Muscle of leg (tissue), 16 donors: ENCODE results near the gene TMEM267. TPM values are rescaled to one million over a fixed set of nuclear protein-coding genes. Genes with fewer than 3 reads are reported as not detected.
A peak's percentile ranks its signal among the peaks of the same experiment; 100 is the strongest.

ENCODE experiments used
- DNase-seq: peaks from one replicate; pipeline ENCODE4 v3.0.0; 2013
- H3K27ac ChIP-seq: one replicate; pipeline ENCODE4 v1.5.1; 2013; ENCODE audit warnings: mild to moderate bottlenecking, low read length, control low read depth
- H3K27me3 ChIP-seq: one replicate; pipeline ENCODE4 v1.6.1; 2013; ENCODE audit warnings: low read length; ENCODE audit not compliant: control insufficient read depth, insufficient read depth
- H3K36me3 ChIP-seq: one replicate; pipeline ENCODE4 v1.6.1; 2013; ENCODE audit warnings: low read length; ENCODE audit not compliant: control insufficient read depth, insufficient read depth
- H3K4me1 ChIP-seq: one replicate; pipeline ENCODE4 v1.6.1; 2013; ENCODE audit warnings: low read length; ENCODE audit not compliant: control insufficient read depth, insufficient read depth
- H3K4me3 ChIP-seq: one replicate; pipeline ENCODE4 v1.5.1; 2013; ENCODE audit warnings: low read length, control low read depth
- H3K9me3 ChIP-seq: replicated peaks from 2 replicates; pipeline ENCODE4 v1.6.1; 2013; ENCODE audit warnings: low read depth, low read length; ENCODE audit not compliant: control insufficient read depth
- WGBS: methylation state at CpG from one replicate; pipeline ENCODE4 v1.1.5; 2013; ENCODE audit warnings: missing lambda C conversion rate; ENCODE audit not compliant: insufficient coverage; 5-methylcytosine and 5-hydroxymethylcytosine counted together
- long read RNA-seq, 11 donors: transcript quantifications; one replicate each; lab custom pipeline, GENCODE V29; 2026
- polyA plus RNA-seq, 8 donors: library from polyadenylated mRNA; unstranded; fragments of 120-200 nt; gene quantifications; one replicate each; pipeline versions ENCODE4 v1.2.1 to v1.2.3, GENCODE V29; 2013; ENCODE audit warnings: inconsistent platforms in 1 of 8, low replicate concordance in 1 of 8; ENCODE audit not compliant: insufficient read length in 8 of 8, insufficient read depth in 1 of 8
- total RNA-seq: library from RNA; stranded (reverse); fragments of 120-200 nt; gene quantifications from one replicate; pipeline ENCODE4 v1.2.4, GENCODE V29; 2013

TMEM267 gene, protein sequence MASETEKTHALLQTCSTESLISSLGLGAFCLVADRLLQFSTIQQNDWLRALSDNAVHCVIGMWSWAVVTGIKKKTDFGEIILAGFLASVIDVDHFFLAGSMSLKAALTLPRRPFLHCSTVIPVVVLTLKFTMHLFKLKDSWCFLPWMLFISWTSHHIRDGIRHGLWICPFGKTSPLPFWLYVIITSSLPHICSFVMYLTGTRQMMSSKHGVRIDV
- total RNA-seq (8.4 TPM), polyA plus RNA-seq (1 to 10 TPM; 7.8 to 9.1 (median 8.1) TPM)
- long read RNA-seq, donor 1, partial matches to known transcripts = 0 of 4 reads
- long read RNA-seq, donor 1, other reads (novel, unspliced or antisense) = 0 of 4 reads
- long read RNA-seq, donor 2, partial matches to known transcripts = 0 of 1 reads
- long read RNA-seq, donor 2, other reads (novel, unspliced or antisense) = 0 of 1 reads
- long read RNA-seq, donor 3, partial matches to known transcripts = 0 of 5 reads
- long read RNA-seq, donor 3, other reads (novel, unspliced or antisense) = 0 of 5 reads
- long read RNA-seq, donor 4, partial matches to known transcripts = 0 of 4 reads
- long read RNA-seq, donor 4, other reads (novel, unspliced or antisense) = 0 of 4 reads
- long read RNA-seq, donor 5, partial matches to known transcripts = 0 of 1 reads
- long read RNA-seq, donor 5, other reads (novel, unspliced or antisense) = 0 of 1 reads
- long read RNA-seq, donor 6, partial matches to known transcripts = 0 of 2 reads
- long read RNA-seq, donor 6, other reads (novel, unspliced or antisense) = 0 of 2 reads
- long read RNA-seq, donor 7, partial matches to known transcripts = 0 of 4 reads
- long read RNA-seq, donor 7, other reads (novel, unspliced or antisense) = 0 of 4 reads
- long read RNA-seq, donor 8, partial matches to known transcripts = 0 of 5 reads
- long read RNA-seq, donor 8, other reads (novel, unspliced or antisense) = 0 of 5 reads
- long read RNA-seq, donor 9, transcript TMEM267-201 (3 exons, 2,338 nt) = major isoform, 5 of 5 reads
- long read RNA-seq, donor 9, partial matches to known transcripts = 0 of 5 reads
- long read RNA-seq, donor 9, other reads (novel, unspliced or antisense) = 0 of 5 reads
- long read RNA-seq, donor 10, transcript TMEM267-201 (3 exons, 2,338 nt) = major isoform, 6 of 7 reads
- long read RNA-seq, donor 10, partial matches to known transcripts = 0 of 7 reads
- long read RNA-seq, donor 10, other reads (novel, unspliced or antisense) = 0 of 7 reads
- long read RNA-seq, donor 11, partial matches to known transcripts = 0 of 4 reads
- long read RNA-seq, donor 11, other reads (novel, unspliced or antisense) = 0 of 4 reads

DNA sequence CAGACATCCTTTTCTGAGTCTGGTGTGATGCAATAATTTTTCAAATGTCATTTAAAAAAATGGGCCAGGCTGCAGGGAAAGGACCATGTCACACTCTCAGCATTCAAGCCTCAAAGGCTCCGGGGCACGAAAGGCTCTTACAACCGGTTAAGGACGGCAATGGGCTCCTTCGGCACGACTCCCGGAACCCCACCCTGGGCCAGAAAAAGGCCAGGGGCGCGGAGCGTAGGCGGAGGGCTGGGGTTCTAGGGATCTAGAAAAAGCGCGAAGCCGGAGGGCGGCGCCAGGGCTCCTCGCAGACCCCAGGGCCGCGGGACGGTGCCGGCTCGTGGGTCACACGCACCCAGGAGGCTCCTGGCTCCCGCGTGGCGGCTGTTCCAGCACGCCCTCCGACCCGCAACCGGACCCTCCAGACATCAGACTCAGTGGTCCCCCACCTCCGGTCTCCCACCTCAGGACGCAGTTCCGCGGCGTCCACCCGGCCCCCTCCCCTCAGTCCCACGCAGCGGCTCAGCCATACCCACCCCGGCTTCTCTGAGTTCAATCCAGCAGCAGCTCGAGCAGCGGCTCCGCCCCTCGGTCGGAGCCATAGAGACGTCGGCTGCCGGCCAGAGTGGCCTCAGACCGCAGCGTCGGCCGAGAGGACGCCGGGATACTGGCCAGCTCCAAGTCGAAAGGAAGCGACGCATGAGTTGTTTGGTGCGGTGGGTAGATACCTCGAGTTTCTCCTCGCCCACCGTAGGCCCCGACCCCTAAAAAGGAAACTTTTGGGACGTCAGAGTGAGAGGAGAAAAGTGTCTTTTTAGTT lies at the start of gene TMEM267:
TSS of gene TMEM267 (minus strand) at position 568 of the 808 bp plus-strand sequence. CDS start 29,896 bp downstream, outside the sequence.
- H3K9me3 ChIP-seq = no peaks in the 10 kb centered on the region
- H3K27ac ChIP-seq = peak within 1 kb of the TSS; percentile 99
- WGBS = under 1% methylated on average over 62 of the region's 62 CpGs
- H3K4me3 ChIP-seq = peak within 1 kb of the TSS; percentile 82
- H3K27me3 ChIP-seq = no peaks in the 10 kb centered on the region
- DNase-seq = peak; percentile 99
- H3K36me3 ChIP-seq = no peaks in the 10 kb centered on the region
- H3K4me1 ChIP-seq = peaks cover 3% of the 10 kb centered on the region

- Histone ChIP-seq H3K4me3 (no peak overlapping the region), H3K27ac (no peak overlapping the region), H3K4me1 (no peaks in the 10 kb centered on the region), H3K27me3 (no peaks in the 10 kb centered on the region), H3K36me3 (peaks cover 34% of the 10 kb centered on the region), H3K9me3 (no peaks in the 10 kb centered on the region)
- 100% methylated on average over 1 of the region's 2 CpGs for WGBS
- no peak for DNase-seq
These were observed 47.0 kb upstream of the TMEM267 start for GRCh38 chr5:43530648-43531047.

- Histone ChIP-seq H3K27me3 (no peaks in the 10 kb centered on the region), H3K27ac (no peak overlapping the region), H3K36me3 (peaks cover 23% of the 10 kb centered on the region), H3K4me3 (no peak overlapping the region), H3K4me1 (peaks cover 2% of the 10 kb centered on the region), H3K9me3 (no peaks in the 10 kb centered on the region)
- peak; percentile 46 for DNase-seq
- WGBS = 80% methylated on average over 1 of the region's 2 CpGs
These were observed 40.0 kb upstream of the TMEM267 start for GRCh38 chr5:43523662-43524072.

- Histone ChIP-seq H3K4me3 (no peak overlapping the region), H3K36me3 (peaks cover 18% of the 10 kb centered on the region), H3K9me3 (no peaks in the 10 kb centered on the region), H3K27ac (no peak overlapping the region), H3K27me3 (no peaks in the 10 kb centered on the region), H3K4me1 (peaks cover 4% of the 10 kb centered on the region)
- DNase-seq = no peak
- 100% methylated on average over 1 of the region's 1 CpG for WGBS
These were observed 37.0 kb upstream of the TMEM267 start for GRCh38 chr5:43520615-43521014.

- peak overlapping the region; percentile 89 for H3K27ac ChIP-seq
These were observed 32.0 kb upstream of the TMEM267 start for GRCh38 chr5:43515678-43516048.

DNA sequence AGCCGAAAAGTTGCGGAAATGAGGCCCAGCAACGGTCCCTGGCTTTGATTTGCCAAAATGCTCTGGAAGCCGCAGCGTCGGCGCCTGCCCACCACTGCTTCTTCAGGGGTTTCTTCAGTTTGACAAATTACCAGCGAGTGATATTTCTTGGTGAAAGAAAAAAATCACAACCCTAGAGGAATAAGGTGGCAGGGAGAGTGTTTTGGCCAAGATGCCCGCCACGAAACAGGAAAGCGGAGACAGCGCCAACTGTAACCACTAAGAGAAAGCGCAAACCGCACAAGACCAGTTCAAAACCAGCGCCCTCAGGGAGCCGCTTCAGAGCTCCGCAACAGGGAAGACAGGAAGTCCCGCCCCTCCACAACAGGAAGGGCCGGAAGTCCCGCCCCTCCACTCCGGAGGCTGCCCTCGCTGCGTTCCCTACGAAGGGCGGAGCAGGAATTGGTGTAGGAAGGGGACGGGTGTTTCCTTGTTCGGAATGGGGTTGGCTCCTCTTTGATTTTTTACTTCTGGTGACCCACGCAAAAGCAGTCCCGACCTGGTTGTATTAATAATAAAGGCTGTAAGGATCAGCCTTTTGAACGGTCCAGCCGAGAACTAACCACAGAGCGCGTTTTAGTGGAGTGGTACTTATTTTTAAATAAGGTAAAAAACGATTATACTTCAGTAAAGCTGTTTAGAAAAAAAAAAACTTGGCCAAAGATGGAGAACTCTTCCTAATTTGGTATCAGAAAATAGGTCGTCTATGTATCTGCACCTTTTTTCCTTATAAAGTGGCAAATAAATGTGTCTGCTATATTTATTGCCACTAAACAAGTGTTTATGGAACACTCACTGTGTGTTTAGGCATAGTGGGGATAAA lies 31.4 kb upstream of the TMEM267 start, which contains the start of gene C5orf34:
TSS of gene C5orf34 (minus strand) at position 333 of the 862 bp plus-strand sequence. CDS start 5,809 bp downstream, outside the sequence.
- no peaks in the 10 kb centered on the region for H3K36me3 ChIP-seq
- H3K9me3 ChIP-seq = no peaks in the 10 kb centered on the region
- H3K4me3 ChIP-seq = peak within 1 kb of the TSS; percentile 54
- H3K4me1 ChIP-seq = peaks cover 2% of the 10 kb centered on the region
- H3K27me3 ChIP-seq = no peaks in the 10 kb centered on the region
- H3K27ac ChIP-seq = peak within 1 kb of the TSS; percentile 91
- 3% methylated on average over 11 of the region's 35 CpGs for WGBS
- peak; percentile 99 for DNase-seq

More at GRCh38 chr5:43515678-43516048, 32.0 kb upstream of the TMEM267 start:
- no peak for DNase-seq
- Histone ChIP-seq H3K4me1 (peaks cover 2% of the 10 kb centered on the region), H3K4me3 (peak overlapping the region; percentile 54), H3K9me3 (no peaks in the 10 kb centered on the region), H3K36me3 (no peaks in the 10 kb centered on the region), H3K27me3 (no peaks in the 10 kb centered on the region)
- no CpG with 5 or more reads among the region's 1 CpG for WGBS

DNA sequence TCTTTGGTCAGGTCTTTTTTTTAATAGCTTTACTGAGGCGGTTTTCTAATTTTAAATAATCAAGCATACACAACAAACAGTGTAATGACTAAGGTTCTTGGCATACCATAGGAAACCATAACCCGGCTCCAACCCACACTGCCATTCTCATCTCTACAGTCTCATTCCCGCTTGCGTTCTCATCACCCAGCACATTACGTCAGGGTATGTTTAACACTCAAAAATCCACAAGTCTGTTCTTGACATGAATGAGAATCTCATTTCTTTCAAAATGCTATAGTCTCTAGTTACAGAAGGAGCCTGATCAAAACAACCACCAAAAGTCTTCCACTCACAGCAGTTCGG lies 30.8 kb upstream of the TMEM267 start:
- WGBS = 0% methylated on average over 4 of the region's 6 CpGs
- Histone ChIP-seq H3K9me3 (no peaks in the 10 kb centered on the region), H3K27me3 (no peaks in the 10 kb centered on the region), H3K4me3 (peak overlapping the region; percentile 54), H3K27ac (peak overlapping the region; percentile 91), H3K4me1 (peaks cover 2% of the 10 kb centered on the region), H3K36me3 (no peaks in the 10 kb centered on the region)
- DNase-seq = no peak

DNA sequence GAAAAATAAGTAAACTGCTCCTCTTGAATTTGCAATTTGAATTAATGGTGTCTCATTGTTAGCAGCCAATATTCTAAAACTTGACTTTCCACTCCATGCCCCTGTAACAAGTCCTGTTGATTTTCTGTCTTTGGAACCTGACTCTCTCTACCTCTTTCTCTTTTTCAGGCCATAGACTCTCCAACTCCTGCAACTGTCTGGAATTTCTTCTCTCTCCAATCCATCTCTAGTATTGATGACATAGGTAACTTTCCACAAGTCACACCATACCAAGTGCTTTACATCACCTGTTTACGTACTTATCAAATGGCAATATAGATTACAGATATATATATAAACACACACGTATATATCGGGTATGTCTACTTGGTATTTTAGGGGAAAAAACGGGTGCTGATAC lies 30.4 kb upstream of the TMEM267 start:
- no peak for DNase-seq
- Histone ChIP-seq H3K27ac (peak overlapping the region; percentile 91), H3K36me3 (no peaks in the 10 kb centered on the region), H3K27me3 (no peaks in the 10 kb centered on the region), H3K4me3 (peak overlapping the region; percentile 54), H3K9me3 (no peaks in the 10 kb centered on the region), H3K4me1 (peaks cover 2% of the 10 kb centered on the region)
- WGBS = no CpG with 5 or more reads among the region's 4 CpGs
